ENCODE results near the gene ADCK1.
"Not testable (repeated sequence)": the region's sequence is repeated elsewhere in the genome, so short reads cannot be mapped to it uniquely, and the experiment has no call there.

ADCK1 gene

GRCh38 chr14:77812028-77812427 lies 12.1 kb downstream of the ADCK1 start:
- DNase-seq: no peak

GRCh38 chr14:77812682-77813081 lies 12.8 kb downstream of the ADCK1 start:
- not testable (repeated sequence) for DNase-seq

GRCh38 chr14:77822307-77822706 lies 22.4 kb downstream of the ADCK1 start:
- no peak for DNase-seq

DNA sequence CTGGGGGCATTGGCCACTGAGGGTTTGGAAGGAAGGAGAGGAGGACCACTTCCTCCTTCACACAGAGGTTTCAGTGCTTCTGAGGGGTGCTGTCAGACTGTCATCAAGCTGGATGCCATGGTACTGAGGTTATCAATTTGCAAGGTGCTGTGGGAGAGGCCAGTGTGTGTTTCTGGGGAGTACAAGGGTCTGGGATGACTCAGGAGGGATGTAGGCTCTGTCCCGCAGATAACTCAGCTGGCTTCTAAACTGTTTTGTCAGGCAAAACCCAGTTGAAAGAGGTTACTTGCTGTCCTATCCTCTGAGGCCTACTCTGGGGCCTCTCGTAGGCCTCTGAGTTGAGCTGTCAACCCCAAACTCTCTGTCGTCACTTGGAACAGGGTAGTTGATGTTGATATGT lies 22.8 kb downstream of the ADCK1 start:
- no peak for DNase-seq

DNA sequence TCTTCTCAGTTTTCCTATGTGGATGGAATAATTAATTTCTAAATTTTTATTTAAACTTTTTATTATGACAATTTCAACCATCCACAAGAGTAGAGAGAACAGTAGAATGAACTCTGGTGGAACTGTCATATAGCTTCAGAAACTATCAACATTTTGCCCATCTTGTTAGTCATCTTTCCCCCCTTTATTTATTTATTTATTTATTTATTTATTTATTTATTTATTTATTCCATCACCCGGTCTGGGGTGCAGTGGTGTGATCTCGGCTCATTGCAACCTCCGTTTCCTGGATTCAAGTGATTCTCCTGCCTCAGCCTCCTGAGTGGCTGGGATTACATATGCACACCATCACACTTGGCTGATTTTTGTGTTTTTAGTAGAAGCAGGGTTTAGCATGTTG lies 23.5 kb downstream of the ADCK1 start:
- no peak for DNase-seq

GRCh38 chr14:77825895-77826519 lies 26.1 kb downstream of the ADCK1 start:
- DNase-seq: no peak

GRCh38 chr14:77830692-77831091 lies 30.8 kb downstream of the ADCK1 start:
- DNase-seq: no peak

- no peak for DNase-seq
These were observed 32.4 kb downstream of the ADCK1 start for GRCh38 chr14:77832297-77832696.

- DNase-seq: no peak
These were observed 38.0 kb downstream of the ADCK1 start for GRCh38 chr14:77837926-77838325.

GRCh38 chr14:77838831-77839511 lies 39.1 kb downstream of the ADCK1 start:
- no peak for DNase-seq

GRCh38 chr14:77843195-77843594 lies 43.3 kb downstream of the ADCK1 start:
- DNase-seq: no peak

- DNase-seq: no peak
These were observed 43.7 kb downstream of the ADCK1 start for GRCh38 chr14:77843651-77844050.

DNA sequence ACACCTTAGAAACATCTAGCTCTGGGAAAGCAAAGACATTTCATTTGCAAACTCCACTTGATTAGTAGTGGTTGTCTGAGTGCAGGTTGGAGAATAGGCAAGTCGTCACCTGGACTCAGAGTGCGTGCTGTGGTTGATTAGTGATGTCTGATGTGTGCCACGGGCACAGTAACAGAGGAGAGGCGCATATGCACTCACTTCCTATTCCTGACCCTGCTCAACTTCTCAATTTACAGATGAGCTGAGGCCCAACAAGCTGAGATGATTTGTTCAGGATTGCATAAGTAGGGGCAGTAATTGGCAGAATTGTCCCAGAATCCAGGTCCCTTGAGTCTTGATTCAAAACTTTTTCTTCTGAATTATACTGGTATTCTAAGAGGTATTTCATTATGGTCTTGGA lies 44.9 kb downstream of the ADCK1 start:
- no peak for DNase-seq

- DNase-seq: no peak
These were observed 48.1 kb downstream of the ADCK1 start for GRCh38 chr14:77848031-77848430.

DNA sequence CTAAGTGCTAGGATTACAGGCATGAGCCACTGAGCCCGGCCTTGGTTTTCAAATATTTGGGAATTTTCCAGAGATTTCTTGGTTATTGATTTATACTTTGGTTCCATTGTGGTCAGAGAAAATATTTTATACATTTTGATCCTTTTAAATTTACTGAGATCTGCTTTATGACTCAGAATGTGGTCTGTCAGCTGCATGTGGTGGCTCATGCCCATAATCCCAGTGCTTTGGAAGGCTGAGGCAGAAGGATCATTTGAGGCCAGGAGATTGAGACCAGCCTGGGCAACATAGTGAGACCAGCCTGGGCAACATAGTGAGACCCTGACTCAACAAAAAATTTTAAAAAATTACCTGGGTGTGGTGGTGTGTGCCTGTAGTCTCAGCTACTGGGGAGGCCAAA lies 49.8 kb downstream of the ADCK1 start:
- DNase-seq: no peak

DNA sequence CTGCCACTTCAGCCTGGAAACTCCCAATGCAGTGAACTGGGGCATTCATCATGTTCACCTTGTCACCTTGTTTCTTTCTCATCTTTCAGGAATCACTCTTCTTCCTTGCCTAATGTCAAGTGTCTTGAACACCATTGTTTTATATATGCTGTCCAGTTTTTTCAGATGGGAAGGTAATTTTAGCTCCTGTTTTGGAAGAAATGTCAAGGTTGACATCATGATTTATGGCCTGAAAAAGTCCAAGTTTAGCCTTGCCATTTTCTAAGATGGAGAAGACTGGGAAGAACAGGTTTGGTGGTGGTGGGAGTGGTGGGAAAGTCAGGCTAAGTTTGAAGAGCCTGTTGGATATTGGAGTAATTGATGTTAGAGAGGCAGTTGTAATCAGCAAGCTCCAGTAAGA lies 54.0 kb downstream of the ADCK1 start:
- DNase-seq: no peak

DNA sequence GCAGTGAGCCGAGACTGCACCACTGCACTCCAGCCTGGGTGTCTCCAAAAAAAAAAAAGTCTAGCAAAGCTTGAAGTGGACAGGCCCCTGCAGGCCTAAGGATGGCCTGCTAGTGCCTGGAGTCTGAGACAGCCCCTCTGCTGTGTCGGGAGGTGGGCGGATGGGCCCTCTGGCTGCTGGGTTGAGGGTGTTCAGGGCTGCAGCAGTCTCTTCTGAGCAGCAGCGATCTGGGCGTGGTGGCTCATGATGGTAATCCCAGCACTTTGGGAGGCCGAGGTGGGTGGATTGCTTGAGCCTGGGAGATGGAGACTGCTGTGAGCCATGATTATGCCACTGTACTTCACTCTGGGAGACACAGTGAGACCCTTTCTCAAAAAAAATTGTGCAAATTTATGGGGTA lies 57.0 kb downstream of the ADCK1 start:
- DNase-seq: no peak

DNA sequence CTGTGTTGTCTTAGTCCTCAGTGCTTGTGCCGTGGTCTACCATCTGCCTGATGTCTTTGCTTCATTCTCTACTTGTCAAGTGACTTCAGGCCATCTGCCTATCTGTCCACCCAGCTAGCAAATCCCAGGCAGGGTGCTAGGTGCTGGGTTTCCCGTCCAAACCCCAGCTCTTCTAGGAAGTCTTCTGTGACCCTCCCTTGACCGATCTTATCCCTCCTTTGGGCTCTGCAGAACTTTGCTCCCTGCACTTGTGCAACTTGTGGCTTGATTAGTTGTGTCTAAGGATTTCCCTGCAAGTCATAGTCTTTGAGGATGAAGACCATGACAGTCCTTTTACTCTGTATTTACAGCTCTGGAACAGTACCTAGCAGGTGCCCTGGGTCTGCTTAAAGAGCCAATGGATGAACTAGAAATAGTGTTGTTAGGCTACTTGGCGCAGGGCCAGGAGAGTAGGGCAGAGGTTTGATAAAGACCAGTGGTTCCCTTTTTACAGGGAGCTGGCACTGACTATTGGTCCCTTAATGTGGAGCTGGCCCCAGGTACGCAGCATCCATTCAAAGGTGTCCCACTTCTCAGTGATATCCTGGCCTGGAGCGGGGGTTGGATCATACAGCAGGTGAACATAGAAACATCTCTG lies 60.1 kb downstream of the ADCK1 start:
- DNase-seq: no peak

DNA sequence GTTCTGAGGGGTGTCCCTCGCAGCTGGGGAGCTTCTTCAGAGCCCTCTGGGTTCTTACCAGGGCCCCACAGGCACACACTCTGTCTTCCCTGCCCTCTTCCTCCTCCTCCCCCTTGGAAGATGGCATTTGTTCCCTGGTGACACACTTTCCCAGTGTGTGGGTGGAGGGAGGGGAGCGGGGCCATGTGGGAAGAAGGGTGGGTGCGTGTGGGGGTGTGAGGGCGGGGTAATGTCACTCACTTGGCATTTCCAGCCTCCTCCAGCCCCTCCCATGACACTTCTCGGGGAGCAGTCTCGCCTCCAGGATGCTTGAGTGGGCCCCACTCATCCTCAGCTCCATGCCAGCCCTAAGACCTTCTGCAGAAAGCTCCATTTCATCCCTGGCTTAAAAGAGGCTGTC lies 61.3 kb downstream of the ADCK1 start:
- DNase-seq: no peak

DNA sequence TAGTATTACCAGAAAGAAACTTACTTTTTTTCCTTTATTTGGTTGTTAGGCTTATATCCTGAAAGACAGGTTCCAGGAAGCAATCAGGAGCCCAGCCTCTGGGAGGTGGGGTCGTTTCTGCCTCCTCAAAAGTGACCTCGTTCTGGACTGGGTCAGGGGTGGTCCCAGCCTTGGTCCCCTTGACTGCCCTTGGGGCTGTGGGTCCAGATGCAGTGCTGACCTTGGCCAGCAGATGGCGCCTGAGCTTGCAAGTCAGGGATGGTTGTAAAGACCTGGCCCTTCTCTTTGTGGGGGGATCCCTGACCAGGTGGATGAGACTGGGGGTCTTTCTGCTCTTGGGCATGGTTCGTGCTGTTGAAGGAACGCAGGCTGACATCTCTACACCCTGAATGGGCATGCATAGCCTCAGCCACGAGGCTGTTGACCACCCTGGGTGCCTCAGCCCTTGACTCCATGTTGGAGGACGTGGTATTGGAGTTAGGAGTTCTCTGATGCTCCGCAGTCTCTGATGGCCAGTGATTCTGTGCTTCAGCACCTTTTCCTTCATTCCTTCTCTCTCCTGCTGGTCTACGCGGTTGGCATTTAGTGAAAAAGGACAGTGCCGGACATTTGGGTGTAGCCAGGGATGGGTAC lies 62.4 kb downstream of the ADCK1 start:
- DNase-seq: peak; percentile 46 to 76 (median 62)

DNA sequence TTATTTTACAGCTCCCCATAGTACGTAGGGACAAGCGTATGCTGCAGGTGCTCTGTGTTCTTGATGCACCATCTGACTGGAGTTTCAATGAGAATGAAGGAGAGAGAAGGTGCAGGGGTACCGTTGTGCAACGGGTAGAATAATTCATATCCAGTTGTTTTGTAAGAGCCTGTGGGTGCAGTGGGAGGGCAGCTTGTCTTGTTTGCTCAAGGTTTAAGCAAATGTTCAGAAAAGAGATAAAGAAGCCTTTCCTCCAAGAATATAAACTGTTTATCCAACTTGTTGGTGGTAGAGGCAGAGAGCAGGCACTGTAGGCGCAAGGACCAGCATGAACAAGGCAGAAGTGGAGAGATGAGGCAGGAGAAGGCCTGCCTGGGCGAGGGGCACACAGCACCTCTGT lies 64.2 kb downstream of the ADCK1 start:
- DNase-seq: no peak

GRCh38 chr14:77864580-77864979 lies 64.7 kb downstream of the ADCK1 start:
- no peak for DNase-seq

DNA sequence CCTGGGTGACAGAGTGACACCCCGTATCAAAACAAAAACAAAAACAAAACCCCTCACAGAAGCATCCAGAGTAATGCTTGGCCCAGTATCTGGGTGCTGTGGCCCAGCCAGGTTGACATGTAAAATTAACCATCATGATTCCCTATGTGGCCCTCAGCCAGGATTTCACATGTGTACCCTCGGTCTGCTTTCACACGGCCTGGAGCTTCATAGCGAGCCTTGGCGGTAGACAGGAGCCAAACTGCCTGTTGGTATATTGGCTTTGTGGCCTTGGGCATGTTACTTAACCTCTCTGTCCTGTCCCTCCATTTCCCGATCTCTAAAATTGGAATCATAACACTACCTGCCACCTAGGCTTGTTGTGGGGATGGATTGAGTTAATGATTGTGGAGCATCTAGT lies 65.5 kb downstream of the ADCK1 start:
- DNase-seq: no peak

- DNase-seq: no peak
These were observed 67.0 kb downstream of the ADCK1 start for GRCh38 chr14:77866932-77867331.

Data from activated CD4-positive, CD25-positive, alpha-beta regulatory T cell (primary cell).